Islet of Langerhans (tissue), 1 donor: ENCODE results near the gene SPATA46.
"Not testable (repeated sequence)": the region's sequence is repeated elsewhere in the genome, so short reads cannot be mapped to it uniquely, and the experiment has no call there.

Source experiments
- FAIRE-seq: peaks from one replicate; lab custom pipeline; 2011; peaks lifted over from hg19 to GRCh38; lab: Jason Lieb, UNC

Gene SPATA46

GRCh38 chr1:162376691-162377090 lies at the start of gene SPATA46:
SPATA46 (minus strand) TSS chr1:162376854; CDS start chr1:162376790, 64 bp downstream.
- no peak for FAIRE-seq

GRCh38 chr1:162422662-162423375 lies 46.2 kb upstream of the SPATA46 start:
- no peak for FAIRE-seq

- FAIRE-seq, result no peak
These were observed 44.9 kb upstream of the SPATA46 start for GRCh38 chr1:162421258-162422164.

GRCh38 chr1:162420120-162420519 lies 43.5 kb upstream of the SPATA46 start:
- no peak for FAIRE-seq

- FAIRE-seq, result not testable (repeated sequence)
These were observed 42.8 kb upstream of the SPATA46 start for GRCh38 chr1:162419450-162419931.

- not testable (repeated sequence) for FAIRE-seq
These were observed 41.9 kb upstream of the SPATA46 start for GRCh38 chr1:162418584-162418983.

GRCh38 chr1:162417650-162418049 lies 41.0 kb upstream of the SPATA46 start:
- no peak for FAIRE-seq

- FAIRE-seq, result no peak
These were observed 40.3 kb upstream of the SPATA46 start for GRCh38 chr1:162416909-162417308.

GRCh38 chr1:162416215-162416614 lies 39.6 kb upstream of the SPATA46 start:
- FAIRE-seq, result no peak

- FAIRE-seq, result no peak
These were observed 35.3 kb upstream of the SPATA46 start, which contains the start of gene SH2D1B for GRCh38 chr1:162412002-162412401. SH2D1B (minus strand) TSS chr1:162412136; CDS start chr1:162412016, 120 bp downstream.

GRCh38 chr1:162407539-162407938 lies 30.9 kb upstream of the SPATA46 start:
- FAIRE-seq, result no peak

GRCh38 chr1:162406811-162407210 lies 30.2 kb upstream of the SPATA46 start:
- no peak for FAIRE-seq

- FAIRE-seq, result no peak
These were observed 29.1 kb upstream of the SPATA46 start for GRCh38 chr1:162405800-162406199.

GRCh38 chr1:162404550-162405160 lies 28.0 kb upstream of the SPATA46 start:
- no peak for FAIRE-seq

- FAIRE-seq, result no peak
These were observed 24.2 kb upstream of the SPATA46 start for GRCh38 chr1:162400790-162401355.

- no peak for FAIRE-seq
These were observed 22.4 kb upstream of the SPATA46 start for GRCh38 chr1:162398999-162399580.

GRCh38 chr1:162397943-162398560 lies 21.4 kb upstream of the SPATA46 start:
- FAIRE-seq, result no peak

- no peak for FAIRE-seq
These were observed 20.4 kb upstream of the SPATA46 start for GRCh38 chr1:162397039-162397448.

GRCh38 chr1:162396201-162396906 lies 19.7 kb upstream of the SPATA46 start:
- no peak for FAIRE-seq

GRCh38 chr1:162391790-162392563 lies 15.3 kb upstream of the SPATA46 start:
- FAIRE-seq, result peak; percentile 71
